Neutrophil (primary cell): ENCODE data around the gene SIAE.

Experiments used
- H3K27ac ChIP-seq: fragments of 200-600 bp; sonication (generic); 2 replicates; pipeline ENCODE4 v1.5.1; 2016; ENCODE audit warnings: mild to moderate bottlenecking, moderate library complexity
- H3K27me3 ChIP-seq: fragments of 200-600 bp; sonication (generic); 2 replicates; pipeline ENCODE4 v1.6.0; 2016; ENCODE audit warnings: mild to moderate bottlenecking
- H3K36me3 ChIP-seq: fragments of 200-600 bp; sonication (generic); 2 replicates; pipeline ENCODE4 v1.5.1; 2017
- H3K4me1 ChIP-seq, 2 experiments: fragments of 200-600 bp in 1 of 2; sonication (generic) in 1 of 2; 1 replicate in 1 of 2; 2 replicates in 1 of 2; pipeline versions ENCODE4 v1.5.1 to v1.6.1; 2013 to 2016; ENCODE audit warnings: low read depth in 1 of 2, low read length in 1 of 2, mild to moderate bottlenecking in 1 of 2, moderate library complexity in 1 of 2; ENCODE audit not compliant: control insufficient read depth in 1 of 2, insufficient read depth in 1 of 2
- H3K4me3 ChIP-seq, 2 experiments: fragments of 200-600 bp in 1 of 2; sonication (generic) in 1 of 2; 1 replicate in 1 of 2; 2 replicates in 1 of 2; pipeline ENCODE4 v1.5.1; 2013 to 2016; ENCODE audit warnings: low read depth in 1 of 2, low read length in 1 of 2, mild to moderate bottlenecking in 1 of 2, moderate library complexity in 1 of 2
- H3K9me3 ChIP-seq: fragments of 200-600 bp; sonication (generic); 2 replicates; pipeline ENCODE4 v1.5.1; 2016
- TF ChIP-seq, protein P1 (sequence below): fragments of 200-600 bp; sonication (generic); IDR thresholded peaks from 2 replicates; pipeline ENCODE4 v1.5.1; 2016; ENCODE audit warnings: antibody characterized with exemption

Gene SIAE

DNA sequence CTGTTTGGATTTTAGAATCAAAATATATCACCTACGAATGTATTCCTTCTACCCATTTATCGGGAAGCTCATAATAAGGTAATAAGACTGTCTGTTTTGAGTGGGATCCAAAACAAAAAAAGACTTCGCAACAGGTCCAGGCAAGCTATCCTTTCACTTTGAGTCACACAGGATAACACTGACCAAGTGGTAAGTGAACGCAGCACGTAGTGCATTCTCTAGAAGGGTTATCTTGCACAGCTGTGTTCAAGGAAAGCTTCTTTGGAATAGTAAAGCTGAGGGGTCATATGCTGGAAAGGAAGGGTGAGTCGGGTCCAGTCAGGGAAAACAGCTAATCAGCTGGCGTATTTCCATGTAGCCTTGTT lies 43.9 kb upstream of the SIAE start:
- H3K4me1 ChIP-seq, result no peaks in the 10 kb centered on the region
- H3K9me3 ChIP-seq, result no peaks in the 10 kb centered on the region
- H3K36me3 ChIP-seq, result no peaks in the 10 kb centered on the region
- TF ChIP-seq, protein P1, sequence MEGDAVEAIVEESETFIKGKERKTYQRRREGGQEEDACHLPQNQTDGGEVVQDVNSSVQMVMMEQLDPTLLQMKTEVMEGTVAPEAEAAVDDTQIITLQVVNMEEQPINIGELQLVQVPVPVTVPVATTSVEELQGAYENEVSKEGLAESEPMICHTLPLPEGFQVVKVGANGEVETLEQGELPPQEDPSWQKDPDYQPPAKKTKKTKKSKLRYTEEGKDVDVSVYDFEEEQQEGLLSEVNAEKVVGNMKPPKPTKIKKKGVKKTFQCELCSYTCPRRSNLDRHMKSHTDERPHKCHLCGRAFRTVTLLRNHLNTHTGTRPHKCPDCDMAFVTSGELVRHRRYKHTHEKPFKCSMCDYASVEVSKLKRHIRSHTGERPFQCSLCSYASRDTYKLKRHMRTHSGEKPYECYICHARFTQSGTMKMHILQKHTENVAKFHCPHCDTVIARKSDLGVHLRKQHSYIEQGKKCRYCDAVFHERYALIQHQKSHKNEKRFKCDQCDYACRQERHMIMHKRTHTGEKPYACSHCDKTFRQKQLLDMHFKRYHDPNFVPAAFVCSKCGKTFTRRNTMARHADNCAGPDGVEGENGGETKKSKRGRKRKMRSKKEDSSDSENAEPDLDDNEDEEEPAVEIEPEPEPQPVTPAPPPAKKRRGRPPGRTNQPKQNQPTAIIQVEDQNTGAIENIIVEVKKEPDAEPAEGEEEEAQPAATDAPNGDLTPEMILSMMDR, result no peak
- H3K27ac ChIP-seq, result no peak overlapping the region
- no peak overlapping the region for H3K4me3 ChIP-seq
- H3K27me3 ChIP-seq, result peaks cover 72% of the 10 kb centered on the region

- H3K27me3 ChIP-seq, result peaks cover 66% of the 10 kb centered on the region
- TF ChIP-seq, protein P1, result no peak
- no peaks in the 10 kb centered on the region for H3K4me1 ChIP-seq
- no peaks in the 10 kb centered on the region for H3K9me3 ChIP-seq
- no peak overlapping the region for H3K4me3 ChIP-seq
- no peaks in the 10 kb centered on the region for H3K36me3 ChIP-seq
- no peak overlapping the region for H3K27ac ChIP-seq
Measured at GRCh38 chr11:124716591-124716990, 43.1 kb upstream of the SIAE start.

DNA sequence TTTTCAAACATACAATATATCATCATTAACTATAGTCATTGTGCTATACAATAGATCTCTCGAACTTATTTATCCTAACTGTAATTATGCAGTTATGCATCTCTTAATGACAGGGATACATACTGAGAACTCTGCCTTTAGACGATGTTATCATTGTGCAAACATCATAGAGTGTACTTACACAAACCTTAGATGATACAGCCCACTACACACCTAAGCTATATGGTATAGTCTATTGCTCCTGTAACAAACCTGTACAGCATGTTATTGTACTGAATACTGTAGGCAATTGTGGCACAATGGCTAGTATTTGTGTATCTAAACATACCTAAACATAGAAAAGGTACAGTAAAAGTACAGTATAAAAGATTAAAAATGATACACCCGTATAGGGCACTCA lies 38.9 kb upstream of the SIAE start:
- H3K27me3 ChIP-seq, result peaks cover 24% of the 10 kb centered on the region
- no peaks in the 10 kb centered on the region for H3K4me1 ChIP-seq
- H3K27ac ChIP-seq, result no peak overlapping the region
- TF ChIP-seq, protein P1, result no peak
- no peaks in the 10 kb centered on the region for H3K36me3 ChIP-seq
- no peaks in the 10 kb centered on the region for H3K9me3 ChIP-seq
- H3K4me3 ChIP-seq, result no peak overlapping the region

DNA sequence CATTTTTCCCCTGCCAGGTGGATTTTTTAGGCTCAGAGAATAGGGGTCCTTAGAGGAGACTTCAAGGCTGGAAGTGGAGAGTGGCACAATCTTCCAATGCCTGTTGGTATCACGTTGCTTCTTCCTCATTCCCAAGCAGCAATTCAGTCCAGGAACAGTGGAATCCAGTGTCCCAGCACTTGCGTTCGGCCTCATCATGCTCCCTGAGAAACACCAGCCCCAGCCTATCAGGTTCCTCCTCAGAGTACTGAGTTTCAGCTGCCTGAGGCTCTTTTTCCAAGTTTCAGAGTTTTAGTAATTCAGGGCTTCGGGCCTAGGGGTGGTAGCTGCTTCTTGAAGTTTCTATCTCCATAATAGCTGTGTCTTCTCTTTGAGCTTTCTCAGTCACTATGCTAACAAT lies 34.3 kb upstream of the SIAE start:
- H3K9me3 ChIP-seq, result no peaks in the 10 kb centered on the region
- no peaks in the 10 kb centered on the region for H3K4me1 ChIP-seq
- TF ChIP-seq, protein P1, result no peak
- no peak overlapping the region for H3K4me3 ChIP-seq
- H3K27ac ChIP-seq, result no peak overlapping the region
- no peaks in the 10 kb centered on the region for H3K36me3 ChIP-seq
- H3K27me3 ChIP-seq, result no peaks in the 10 kb centered on the region

DNA sequence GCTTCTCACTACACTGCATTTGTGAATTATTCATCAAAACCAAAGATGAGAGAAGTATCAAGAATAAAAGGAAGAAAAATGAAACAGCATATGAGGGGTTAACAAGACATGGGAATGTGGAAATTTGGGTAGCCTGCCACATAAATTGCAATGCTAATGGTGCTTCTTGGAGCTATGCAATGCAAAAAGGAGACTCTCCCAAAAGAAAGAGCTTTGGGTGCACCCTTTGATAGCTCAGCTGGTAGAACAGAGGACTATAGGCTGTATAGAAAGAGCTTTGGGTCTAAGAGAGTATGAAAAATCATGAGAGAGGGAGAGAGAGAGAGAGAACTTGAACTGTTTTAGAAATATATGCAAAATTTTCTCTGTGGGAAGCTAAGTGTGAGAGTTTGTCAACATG lies 26.5 kb upstream of the SIAE start:
- H3K27me3 ChIP-seq, result no peaks in the 10 kb centered on the region
- no peaks in the 10 kb centered on the region for H3K4me1 ChIP-seq
- no peaks in the 10 kb centered on the region for H3K36me3 ChIP-seq
- no peak overlapping the region for H3K27ac ChIP-seq
- no peaks in the 10 kb centered on the region for H3K9me3 ChIP-seq
- TF ChIP-seq, protein P1, result no peak
- no peak overlapping the region for H3K4me3 ChIP-seq

GRCh38 chr11:124699547-124699946 lies 26.0 kb upstream of the SIAE start:
- TF ChIP-seq, protein P1, result no peak
- H3K9me3 ChIP-seq, result no peaks in the 10 kb centered on the region
- H3K4me1 ChIP-seq, result no peaks in the 10 kb centered on the region
- no peak overlapping the region for H3K27ac ChIP-seq
- no peaks in the 10 kb centered on the region for H3K36me3 ChIP-seq
- H3K27me3 ChIP-seq, result no peaks in the 10 kb centered on the region
- H3K4me3 ChIP-seq, result no peak overlapping the region
